ENCODE results near the gene MRAP2.
"Not testable (repeated sequence)": the region's sequence is repeated elsewhere in the genome, so short reads cannot be mapped to it uniquely, and the experiment has no call there.

- not testable (repeated sequence) for TF ChIP-seq CTCF (IDR thresholded peaks at IDR 0.05); ZFX (IDR thresholded peaks at IDR 0.05; ENCODE audit: borderline replicate concordance)
Observed at GRCh38 chr6:84068873-84069272, 35.3 kb downstream of the MRAP2 start.

Measured in 22Rv1 (cell line).